ENCODE measurements around the gene LMOD1. TPM values are rescaled to one million over a fixed set of nuclear protein-coding genes. Genes with fewer than 3 reads are reported as not detected.

LMOD1 gene
- total and polyA plus RNA-seq, 2 of the 8 experiments (the other 6 are each of a cell fraction or from before 2014, with no cell fraction given): 0.77 to 1.4 TPM

- no peak for TF ChIP-seq TEAD4 (IDR thresholded peaks at IDR 0.05; ENCODE audit: low read depth, low read length)
- TF ChIP-seq SP2 (IDR thresholded peaks at IDR 0.05; ENCODE audit: low read length): no peak
- TF ChIP-seq BCL11A (IDR thresholded peaks at IDR 0.05; ENCODE audit: low read depth in 2 of 2, low read length in 2 of 2): no peak
- no peak for TF ChIP-seq JUN (IDR thresholded peaks at IDR 0.05; ENCODE audit: low read depth, low read length)
- TF ChIP-seq NRF1 (IDR thresholded peaks at IDR 0.05; ENCODE audit: low read depth, low read length): no peak
- no peak for TF ChIP-seq GTF2F1 (IDR thresholded peaks at IDR 0.05; ENCODE audit: borderline replicate concordance, low read depth, low read length)
- no peak for TF ChIP-seq USF2 (IDR thresholded peaks at IDR 0.05; ENCODE audit: low read length)
Measured at GRCh38 chr1:201891451-201892045, 54.8 kb downstream of the LMOD1 start (continued).
